GM19395 (cell line): ENCODE results near the gene PWP2.
"Not testable (repeated sequence)": the region's sequence is repeated elsewhere in the genome, so short reads cannot be mapped to it uniquely, and the experiment has no call there.

Source experiments
- ATAC-seq: cut with Tn5 transposase; IDR thresholded peaks from one replicate; pipeline ENCODE4 v1.9.1; 2021; ENCODE audit warnings: mild to moderate bottlenecking, moderate library complexity; ENCODE audit not compliant: unreplicated experiment

The PWP2 gene

GRCh38 chr21:44107026-44107501, at the start of gene PWP2:
TSS of gene PWP2 (plus strand) at chr21:44107399. CDS start at chr21:44107417, 18 bp downstream.
- ATAC-seq: not testable (repeated sequence)

- no peak for ATAC-seq
These were observed 49.1 kb upstream of the PWP2 start for GRCh38 chr21:44057960-44058651.

GRCh38 chr21:44058652-44058964, 48.6 kb upstream of the PWP2 start:
- ATAC-seq: no peak

GRCh38 chr21:44058981-44059380, 48.2 kb upstream of the PWP2 start:
- ATAC-seq: no peak

GRCh38 chr21:44059710-44060109, 47.5 kb upstream of the PWP2 start:
- no peak for ATAC-seq

GRCh38 chr21:44062380-44062779, 44.8 kb upstream of the PWP2 start:
- ATAC-seq: no peak

- no peak for ATAC-seq
These were observed 43.9 kb upstream of the PWP2 start for GRCh38 chr21:44063151-44063912.

- ATAC-seq: no peak
These were observed 42.3 kb upstream of the PWP2 start for GRCh38 chr21:44064852-44065403.

GRCh38 chr21:44065428-44065827, 41.8 kb upstream of the PWP2 start:
- ATAC-seq: no peak

GRCh38 chr21:44066116-44066515, 41.1 kb upstream of the PWP2 start:
- no peak for ATAC-seq

GRCh38 chr21:44067011-44067839, 40.0 kb upstream of the PWP2 start:
- no peak for ATAC-seq

GRCh38 chr21:44070391-44070790, 36.8 kb upstream of the PWP2 start:
- ATAC-seq: no peak

GRCh38 chr21:44071359-44072104, 35.7 kb upstream of the PWP2 start:
- ATAC-seq: no peak

GRCh38 chr21:44072111-44072510, 35.1 kb upstream of the PWP2 start:
- ATAC-seq: no peak

- no peak for ATAC-seq
These were observed 32.8 kb upstream of the PWP2 start for GRCh38 chr21:44074315-44074958.

GRCh38 chr21:44076316-44076715, 30.9 kb upstream of the PWP2 start:
- ATAC-seq: no peak

GRCh38 chr21:44078411-44078981, 28.7 kb upstream of the PWP2 start:
- no peak for ATAC-seq

- ATAC-seq: no peak
These were observed 27.8 kb upstream of the PWP2 start for GRCh38 chr21:44079446-44079845.

GRCh38 chr21:44079846-44080245, 27.4 kb upstream of the PWP2 start:
- no peak for ATAC-seq
